Skeletal muscle tissue (tissue), 5 donors: ENCODE measurements around the gene PPME1. TPM values are rescaled to one million over a fixed set of nuclear protein-coding genes. Genes with fewer than 3 reads are reported as not detected.

Experiments used
- H3K27ac ChIP-seq: one replicate; pipeline ENCODE4 v1.7.0; 2013; ENCODE audit warnings: mild to moderate bottlenecking, low read depth, low read length, inconsistent platforms
- H3K27me3 ChIP-seq, 3 donors: one replicate each; pipeline ENCODE4 v1.7.0; 2013; ENCODE audit warnings: low read length in 3 of 3; ENCODE audit not compliant: control insufficient read depth in 3 of 3, insufficient read depth in 3 of 3
- H3K36me3 ChIP-seq, 3 donors: one replicate each; pipeline ENCODE4 v1.7.0; 2013; ENCODE audit warnings: low read length in 3 of 3; ENCODE audit not compliant: control insufficient read depth in 3 of 3, insufficient read depth in 3 of 3
- H3K4me1 ChIP-seq, 3 donors: one replicate each; pipeline ENCODE4 v1.7.0; 2013; ENCODE audit warnings: low read length in 3 of 3, mild to moderate bottlenecking in 3 of 3; ENCODE audit not compliant: control insufficient read depth in 3 of 3, insufficient read depth in 3 of 3
- H3K4me3 ChIP-seq, 3 donors: one replicate each; pipeline ENCODE4 v1.7.0; 2013; ENCODE audit warnings: low read length in 3 of 3
- H3K9ac ChIP-seq, 3 donors: one replicate each; pipeline ENCODE4 v1.7.0; 2013; ENCODE audit warnings: low read length in 3 of 3, mild to moderate bottlenecking in 3 of 3, moderate library complexity in 2 of 3, low read depth in 1 of 3
- H3K9me3 ChIP-seq, 3 donors: one replicate each; pipeline ENCODE4 v1.7.0; 2013; ENCODE audit warnings: low read length in 3 of 3; ENCODE audit not compliant: control insufficient read depth in 3 of 3
- small RNA-seq: library from RNA; depleted of rRNA; stranded (forward); fragments of <200 nt; gene quantifications from one replicate; pipeline ENCODE3, GENCODE V24; 2014
- total RNA-seq: library from RNA; depleted of rRNA; stranded (reverse); fragments of >200 nt; gene quantifications from one replicate; pipeline ENCODE4 v1.2.3, GENCODE V29; 2014
- donor health status: Osteomylitis.

PPME1 gene
- total RNA-seq, 1 donor from 2014 or later, result 18.3 TPM

GRCh38 chr11:74283580-74284180 lies 112.6 kb downstream of the PPME1 start:
- no peak overlapping the region for H3K9ac ChIP-seq
- H3K4me1 ChIP-seq, result no peaks in the 10 kb centered on the region
- H3K4me3 ChIP-seq, result no peak overlapping the region
- H3K27me3 ChIP-seq, result no peaks in the 10 kb centered on the region
- H3K27ac ChIP-seq, result no peak overlapping the region
- H3K9me3 ChIP-seq, result no peaks in the 10 kb centered on the region
- no peaks in the 10 kb centered on the region for H3K36me3 ChIP-seq

- H3K9ac ChIP-seq, result no peak overlapping the region
Observed at GRCh38 chr11:74284466-74284865, 113.4 kb downstream of the PPME1 start.

GRCh38 chr11:74288161-74288560 lies 117.1 kb downstream of the PPME1 start:
- no peaks in the 10 kb centered on the region for H3K4me1 ChIP-seq
- H3K27me3 ChIP-seq, result no peaks in the 10 kb centered on the region
- H3K27ac ChIP-seq, result no peak overlapping the region
- H3K9me3 ChIP-seq, result no peaks in the 10 kb centered on the region
- no peaks in the 10 kb centered on the region for H3K36me3 ChIP-seq
- no peak overlapping the region for H3K9ac ChIP-seq
- no peak overlapping the region for H3K4me3 ChIP-seq

More at GRCh38 chr11:74284466-74284865, 113.4 kb downstream of the PPME1 start:
- Histone ChIP-seq H3K27me3 (no peaks in the 10 kb centered on the region), H3K4me1 (no peaks in the 10 kb centered on the region), H3K36me3 (no peaks in the 10 kb centered on the region), H3K4me3 (no peak overlapping the region), H3K9me3 (no peaks in the 10 kb centered on the region), H3K27ac (no peak overlapping the region)

- H3K4me1 ChIP-seq, result no peaks in the 10 kb centered on the region
- H3K4me3 ChIP-seq, result no peak overlapping the region
- H3K9me3 ChIP-seq, result no peaks in the 10 kb centered on the region
- no peak overlapping the region for H3K27ac ChIP-seq
- no peaks in the 10 kb centered on the region for H3K27me3 ChIP-seq
- no peaks in the 10 kb centered on the region for H3K36me3 ChIP-seq
- H3K9ac ChIP-seq, result no peak overlapping the region
Observed at GRCh38 chr11:74288911-74289310, 117.8 kb downstream of the PPME1 start.

- H3K4me3 ChIP-seq, result no peak overlapping the region
Observed at GRCh38 chr11:74297484-74297883, 126.4 kb downstream of the PPME1 start.

GRCh38 chr11:74299015-74299414 lies 127.9 kb downstream of the PPME1 start:
- Histone ChIP-seq H3K36me3 (no peaks in the 10 kb centered on the region), H3K27me3 (no peaks in the 10 kb centered on the region), H3K4me1 (no peaks in the 10 kb centered on the region), H3K4me3 (no peak overlapping the region), H3K9me3 (no peaks in the 10 kb centered on the region), H3K27ac (no peak overlapping the region), H3K9ac (no peak overlapping the region)

More at GRCh38 chr11:74297484-74297883, 126.4 kb downstream of the PPME1 start:
- no peak overlapping the region for H3K9ac ChIP-seq
- no peaks in the 10 kb centered on the region for H3K9me3 ChIP-seq
- no peaks in the 10 kb centered on the region for H3K4me1 ChIP-seq
- no peaks in the 10 kb centered on the region for H3K36me3 ChIP-seq
- no peak overlapping the region for H3K27ac ChIP-seq
- H3K27me3 ChIP-seq, result no peaks in the 10 kb centered on the region

Small RNA genes within 50 kb of the gene (small RNA-seq; reads per million reads assigned to genes)
- gene AP002392.1, result not detected
- gene RF00409, result not detected

Other genes with a start within 250 kb of the PPME1 start
- not detected for gene DNAJB13, start 220.3 kb upstream of the PPME1 start, total RNA-seq
- 25.1 TPM for gene UCP2, start 188.4 kb upstream of the PPME1 start, total RNA-seq
- 1.6 TPM for gene UCP3, start 162.2 kb upstream of the PPME1 start, total RNA-seq
- 13.6 TPM for gene C2CD3, start 287 bp upstream of the PPME1 start, total RNA-seq
- gene P4HA3, start 140.4 kb downstream of the PPME1 start, total RNA-seq, result 0.52 TPM
- 5.2 TPM for gene PGM2L1, start 227.1 kb downstream of the PPME1 start, total RNA-seq